Loucy (cell line): ENCODE results near the gene EFL1.
A peak's percentile ranks its signal among the peaks of the same experiment; 100 is the strongest.
"Not testable (repeated sequence)": the region's sequence is repeated elsewhere in the genome, so short reads cannot be mapped to it uniquely, and the experiment has no call there.

Source experiments
- H2AFZ ChIP-seq: fragments of 200-600 bp; sonication (generic); 2 replicates; pipeline ENCODE4 v1.6.0; 2016; ENCODE audit warnings: antibody characterized with exemption, mild to moderate bottlenecking, low read length, moderate library complexity
- H3F3A ChIP-seq: fragments of 200-600 bp; 2 replicates; pipeline ENCODE4 v1.6.0; 2016; ENCODE audit warnings: antibody characterized with exemption, low read depth, mild to moderate bottlenecking
- H3K27me3 ChIP-seq: fragments of 200-600 bp; sonication (generic); 2 replicates; pipeline ENCODE4 v1.6.1; 2014; ENCODE audit warnings: low read length, mild to moderate bottlenecking; ENCODE audit not compliant: insufficient read depth, poor library complexity, severe bottlenecking
- H3K36me3 ChIP-seq: fragments of 200-600 bp; sonication (generic); 2 replicates; pipeline ENCODE4 v1.6.1; 2016; ENCODE audit warnings: low read length; ENCODE audit not compliant: insufficient read depth
- H3K4me1 ChIP-seq: fragments of 200-600 bp; sonication (generic); 2 replicates; pipeline ENCODE4 v1.5.1; 2014; ENCODE audit warnings: low read length, mild to moderate bottlenecking; ENCODE audit not compliant: insufficient read depth, poor library complexity, severe bottlenecking
- H3K4me2 ChIP-seq: fragments of 200-600 bp; sonication (generic); 2 replicates; pipeline ENCODE4 v1.6.0; 2014; ENCODE audit warnings: antibody characterized with exemption, low read length, low read depth, mild to moderate bottlenecking; ENCODE audit not compliant: poor library complexity, severe bottlenecking
- H3K4me3 ChIP-seq: fragments of 200-600 bp; sonication (generic); 2 replicates; pipeline ENCODE4 v1.5.1; 2014; ENCODE audit warnings: low read length, mild to moderate bottlenecking, mixed read lengths; ENCODE audit not compliant: poor library complexity, severe bottlenecking
- H3K79me2 ChIP-seq: fragments of 200-600 bp; sonication (generic); 2 replicates; pipeline ENCODE4 v1.6.1; 2014; ENCODE audit warnings: low read length; ENCODE audit not compliant: insufficient read depth
- H3K9ac ChIP-seq: fragments of 200-600 bp; sonication (generic); 2 replicates; pipeline ENCODE4 v1.6.0; 2014; ENCODE audit warnings: mild to moderate bottlenecking, low read depth, low read length, moderate library complexity; ENCODE audit not compliant: poor library complexity, severe bottlenecking
- H3K9me2 ChIP-seq: fragments of 200-600 bp; sonication (generic); replicated peaks from 2 replicates; pipeline ENCODE4 v1.6.1; 2016; ENCODE audit warnings: low read depth, low read length, mixed read lengths
- H3K9me3 ChIP-seq: fragments of 200-600 bp; sonication (generic); 2 replicates; pipeline ENCODE4 v1.6.1; 2014; ENCODE audit warnings: mild to moderate bottlenecking, antibody characterized with exemption, low read length, low read depth; ENCODE audit not compliant: insufficient read depth
- H4K20me1 ChIP-seq: fragments of 200-600 bp; sonication (generic); 2 replicates; pipeline ENCODE4 v1.6.0; 2014; ENCODE audit warnings: antibody characterized with exemption, low read length, mild to moderate bottlenecking; ENCODE audit not compliant: insufficient read depth, poor library complexity, severe bottlenecking
- EZH2phosphoT487 ChIP-seq: fragments of 200-600 bp; IDR thresholded peaks from 2 replicates; pipeline ENCODE4 v1.6.1; 2018; ENCODE audit warnings: antibody characterized with exemption, mild to moderate bottlenecking, moderate library complexity, borderline replicate concordance
- TF ChIP-seq, protein P1 (sequence below): fragments of 200-600 bp; sonication (generic); conservative IDR thresholded peaks from 2 replicates; pipeline ENCODE4 v1.5.1; 2014; ENCODE audit warnings: mild to moderate bottlenecking, antibody characterized with exemption, low read length

EFL1 gene

DNA sequence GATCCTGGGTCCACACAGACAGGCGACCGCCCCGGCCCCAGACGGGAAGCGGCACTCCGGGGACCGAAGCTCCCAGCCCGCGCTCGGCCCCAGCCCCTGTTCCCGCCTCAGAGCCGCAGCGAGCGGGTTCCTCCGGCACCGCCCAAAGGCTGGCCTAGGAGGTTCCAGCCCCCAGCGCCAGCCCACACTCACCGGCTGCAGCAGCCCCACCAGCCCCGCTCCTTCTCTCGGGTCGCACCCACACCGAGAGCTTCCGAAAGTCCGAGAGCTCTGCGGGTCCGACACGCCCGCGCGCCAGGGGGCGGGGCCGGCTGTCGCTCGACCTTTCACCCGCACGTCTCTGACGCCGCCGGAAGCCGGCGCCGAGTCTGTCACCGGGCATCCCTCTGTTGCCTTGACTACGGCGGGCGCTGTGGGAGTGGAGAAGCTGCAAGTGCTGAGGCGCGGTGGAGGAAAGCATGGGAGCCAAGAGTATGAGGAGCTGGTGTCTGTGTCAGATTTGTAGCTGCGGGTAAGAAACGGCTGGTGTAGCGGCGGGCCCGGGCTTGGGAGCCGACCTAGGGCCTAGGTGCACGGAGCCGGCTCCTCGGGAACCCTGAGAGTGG, at the start of gene EFL1, which contains the start of gene SAXO2:
TSS of gene EFL1 (minus strand) at position 313 of the 605 bp plus-strand sequence. CDS start 956 bp downstream, outside the sequence.
TSS of gene SAXO2 (plus strand) at position 397 of the 605 bp plus-strand sequence. CDS start at position 459, 62 bp downstream.
- Histone ChIP-seq H3K27me3 (no peaks in the 10 kb centered on the region), H3K4me3 (peak within 1 kb of the TSS; percentile 83)
- TF ChIP-seq, protein P1, sequence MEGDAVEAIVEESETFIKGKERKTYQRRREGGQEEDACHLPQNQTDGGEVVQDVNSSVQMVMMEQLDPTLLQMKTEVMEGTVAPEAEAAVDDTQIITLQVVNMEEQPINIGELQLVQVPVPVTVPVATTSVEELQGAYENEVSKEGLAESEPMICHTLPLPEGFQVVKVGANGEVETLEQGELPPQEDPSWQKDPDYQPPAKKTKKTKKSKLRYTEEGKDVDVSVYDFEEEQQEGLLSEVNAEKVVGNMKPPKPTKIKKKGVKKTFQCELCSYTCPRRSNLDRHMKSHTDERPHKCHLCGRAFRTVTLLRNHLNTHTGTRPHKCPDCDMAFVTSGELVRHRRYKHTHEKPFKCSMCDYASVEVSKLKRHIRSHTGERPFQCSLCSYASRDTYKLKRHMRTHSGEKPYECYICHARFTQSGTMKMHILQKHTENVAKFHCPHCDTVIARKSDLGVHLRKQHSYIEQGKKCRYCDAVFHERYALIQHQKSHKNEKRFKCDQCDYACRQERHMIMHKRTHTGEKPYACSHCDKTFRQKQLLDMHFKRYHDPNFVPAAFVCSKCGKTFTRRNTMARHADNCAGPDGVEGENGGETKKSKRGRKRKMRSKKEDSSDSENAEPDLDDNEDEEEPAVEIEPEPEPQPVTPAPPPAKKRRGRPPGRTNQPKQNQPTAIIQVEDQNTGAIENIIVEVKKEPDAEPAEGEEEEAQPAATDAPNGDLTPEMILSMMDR = no peak
- no peak for TF ChIP-seq EZH2phosphoT487

DNA sequence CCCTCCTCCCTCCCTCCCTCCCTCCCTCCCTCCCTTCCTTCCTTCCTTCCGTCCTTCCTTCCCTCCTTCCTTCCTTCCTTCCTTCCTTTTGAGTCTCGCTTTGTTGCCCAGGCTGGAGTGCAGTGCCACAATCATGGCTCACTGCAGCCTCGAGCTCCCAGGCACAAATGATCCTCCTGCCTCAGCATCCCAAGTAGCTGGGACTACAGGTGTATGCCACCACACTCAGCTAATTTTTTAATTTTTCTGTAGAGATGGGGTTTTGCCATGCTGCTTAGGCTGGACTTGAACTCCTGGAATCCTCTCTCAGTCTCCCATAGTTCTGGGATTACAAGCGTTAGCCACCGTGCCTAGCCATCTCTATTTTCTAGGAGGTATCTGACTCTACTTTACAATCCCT, 48.8 kb upstream of the EFL1 start:
- not testable (repeated sequence) for H3K36me3 ChIP-seq

More for the DNA sequence above, at the start of gene EFL1, which contains the start of gene SAXO2:
- Histone ChIP-seq H3K9me2 (no peaks in the 10 kb centered on the region), H3K4me1 (peaks cover 33% of the 10 kb centered on the region), H3K9ac (peak within 1 kb of the TSS; percentile 69), H3F3A (no peaks in the 10 kb centered on the region), H3K4me2 (peak within 1 kb of the TSS; percentile 86), H2AFZ (peak within 1 kb of the TSS; percentile 91), H3K9me3 (no peaks in the 10 kb centered on the region), H3K79me2 (peaks cover 33% of the 10 kb centered on the region), H3K36me3 (no peaks in the 10 kb centered on the region), H4K20me1 (peaks cover 15% of the 10 kb centered on the region)

DNA sequence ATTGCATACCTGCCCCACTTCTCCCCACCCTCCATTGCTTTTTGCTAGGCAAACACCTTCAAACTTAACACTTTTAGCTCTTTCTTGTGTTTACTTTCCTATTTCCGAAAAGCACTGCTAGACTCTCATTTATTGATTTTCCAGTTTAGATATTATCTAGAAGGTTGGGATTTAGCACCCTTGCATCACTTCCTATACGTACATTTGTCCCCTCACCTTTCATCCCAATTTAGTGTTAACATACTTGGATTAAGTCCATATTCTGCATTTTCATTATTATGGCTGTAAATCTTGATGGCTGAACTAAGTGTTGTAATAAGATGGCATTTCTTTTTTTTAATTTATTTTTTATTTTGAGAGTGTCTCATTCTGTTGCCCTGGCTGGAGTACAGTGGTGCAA, 47.3 kb upstream of the EFL1 start:
- H3F3A ChIP-seq = no peaks in the 10 kb centered on the region
- no peaks in the 10 kb centered on the region for H3K27me3 ChIP-seq
- H3K4me1 ChIP-seq = no peaks in the 10 kb centered on the region
- no peak overlapping the region for H3K4me2 ChIP-seq
- no peaks in the 10 kb centered on the region for H3K9me3 ChIP-seq
- no peaks in the 10 kb centered on the region for H3K9me2 ChIP-seq
- H4K20me1 ChIP-seq = no peaks in the 10 kb centered on the region
- no peak overlapping the region for H3K9ac ChIP-seq
- no peak overlapping the region for H3K4me3 ChIP-seq
- no peaks in the 10 kb centered on the region for H3K79me2 ChIP-seq
- H2AFZ ChIP-seq = no peak overlapping the region
- H3K36me3 ChIP-seq = no peaks in the 10 kb centered on the region
- TF ChIP-seq EZH2phosphoT487 = no peak
- TF ChIP-seq, protein P1 = no peak

More for the DNA sequence above, 48.8 kb upstream of the EFL1 start:
- not testable (repeated sequence) for H4K20me1 ChIP-seq, H3K9ac ChIP-seq, H3K27me3 ChIP-seq, H2AFZ ChIP-seq, H3K9me3 ChIP-seq, H3K4me2 ChIP-seq, H3K4me3 ChIP-seq, H3K79me2 ChIP-seq, H3K9me2 ChIP-seq, H3K4me1 ChIP-seq, H3F3A ChIP-seq

DNA sequence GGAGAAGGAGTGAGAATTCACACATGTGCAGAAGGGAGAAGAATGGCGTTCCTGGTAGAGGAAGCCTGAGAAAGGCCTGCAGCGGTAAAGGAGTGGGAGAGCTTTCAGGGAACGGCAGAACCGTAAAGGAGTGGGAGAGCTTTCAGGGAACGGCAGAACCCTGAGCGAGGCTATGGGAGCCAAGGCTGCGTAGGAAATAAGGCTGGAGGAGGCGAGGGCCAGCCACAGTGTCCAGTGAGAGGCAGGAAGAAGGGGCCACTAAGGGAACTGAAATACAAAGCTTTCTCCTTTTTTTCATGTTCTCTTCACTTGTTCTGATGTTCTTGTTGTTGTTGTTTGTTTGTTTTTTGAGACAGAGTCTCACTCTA, 45.2 kb upstream of the EFL1 start:
- Histone ChIP-seq H2AFZ (no peak overlapping the region), H3K36me3 (no peaks in the 10 kb centered on the region), H3K79me2 (no peaks in the 10 kb centered on the region), H3K9me3 (no peaks in the 10 kb centered on the region), H3K4me2 (no peak overlapping the region), H3K27me3 (no peaks in the 10 kb centered on the region), H3K4me3 (no peak overlapping the region), H4K20me1 (no peaks in the 10 kb centered on the region), H3K9me2 (no peaks in the 10 kb centered on the region), H3K9ac (no peak overlapping the region), H3K4me1 (no peaks in the 10 kb centered on the region), H3F3A (no peaks in the 10 kb centered on the region)
- TF ChIP-seq, protein P1 = no peak
- no peak for TF ChIP-seq EZH2phosphoT487
